Endothelial cell (in vitro differentiated cells): ENCODE data around the gene APBB2. TPM values are rescaled to one million over a fixed set of nuclear protein-coding genes. Genes with fewer than 3 reads are reported as not detected.

ENCODE experiments used
- DNase-seq: peaks from one replicate; pipeline ENCODE4 v3.0.0; 2021; ENCODE audit warnings: low spot score
- H3K27ac Mint-ChIP-seq: one replicate; pipeline ENCODE4 v1.8.0; 2021; ENCODE audit warnings: mixed read lengths, inconsistent platforms; ENCODE audit not compliant: unreplicated experiment
- H3K27me3 Mint-ChIP-seq: one replicate; pipeline ENCODE4 v1.8.0; 2021; ENCODE audit warnings: mild to moderate bottlenecking, moderate library complexity, mixed read lengths, inconsistent platforms; ENCODE audit not compliant: unreplicated experiment
- H3K36me3 Mint-ChIP-seq: one replicate; pipeline ENCODE4 v1.8.0; 2021; ENCODE audit warnings: mild to moderate bottlenecking, low read depth, mixed read lengths, inconsistent platforms; ENCODE audit not compliant: unreplicated experiment
- H3K4me1 Mint-ChIP-seq: one replicate; pipeline ENCODE4 v1.8.0; 2021; ENCODE audit warnings: mild to moderate bottlenecking, mixed read lengths, inconsistent platforms; ENCODE audit not compliant: unreplicated experiment
- H3K4me3 Mint-ChIP-seq: one replicate; pipeline ENCODE4 v1.8.0; 2021; ENCODE audit warnings: mild to moderate bottlenecking, mixed read lengths, inconsistent platforms; ENCODE audit not compliant: unreplicated experiment
- H3K9me3 Mint-ChIP-seq: one replicate; pipeline ENCODE4 v1.8.0; 2021; ENCODE audit warnings: mixed read lengths, inconsistent platforms; ENCODE audit not compliant: unreplicated experiment
- CTCF ChIP-seq: fragments of 200-600 bp; sonication (generic); IDR thresholded peaks from one replicate; pipeline ENCODE4 v1.5.0; 2021; ENCODE audit warnings: antibody characterized with exemption; ENCODE audit not compliant: unreplicated experiment
- total RNA-seq: library from RNA; stranded (reverse); fragmentation: NEBNext Ultra II Directional; extraction: Animal tissue kit (Norgen Biotek cat#: 25700); gene quantifications from one replicate; pipeline ENCODE4 v1.2.1, GENCODE V29; 2021; ENCODE audit not compliant: unreplicated experiment

The APBB2 gene
- total RNA-seq, 1 donor from 2014 or later: 103 TPM

- H3K27me3 Mint-ChIP-seq: no peaks in the 10 kb centered on the region
- H3K9me3 Mint-ChIP-seq: no peaks in the 10 kb centered on the region
- no peak for DNase-seq
Measured at GRCh38 chr4:40788331-40788730, 426.0 kb downstream of the APBB2 start.

GRCh38 chr4:40785727-40786126 is 428.6 kb downstream of the APBB2 start:
- no peak overlapping the region for H3K4me3 Mint-ChIP-seq
- no peaks in the 10 kb centered on the region for H3K9me3 Mint-ChIP-seq
- no peaks in the 10 kb centered on the region for H3K36me3 Mint-ChIP-seq
- H3K27me3 Mint-ChIP-seq: no peaks in the 10 kb centered on the region
- DNase-seq: no peak
- H3K27ac Mint-ChIP-seq: no peak overlapping the region
- H3K4me1 Mint-ChIP-seq: peaks cover 9% of the 10 kb centered on the region
- no peak for TF ChIP-seq CTCF

More at GRCh38 chr4:40788331-40788730, 426.0 kb downstream of the APBB2 start:
- Mint-ChIP-seq H3K4me1 (peaks cover 9% of the 10 kb centered on the region), H3K36me3 (no peaks in the 10 kb centered on the region), H3K27ac (no peak overlapping the region), H3K4me3 (no peak overlapping the region)
- no peak for TF ChIP-seq CTCF

- no peaks in the 10 kb centered on the region for H3K9me3 Mint-ChIP-seq
- no peak for TF ChIP-seq CTCF
- no peaks in the 10 kb centered on the region for H3K27me3 Mint-ChIP-seq
- no peak for DNase-seq
- no peaks in the 10 kb centered on the region for H3K4me1 Mint-ChIP-seq
- no peak overlapping the region for H3K4me3 Mint-ChIP-seq
- no peaks in the 10 kb centered on the region for H3K36me3 Mint-ChIP-seq
- H3K27ac Mint-ChIP-seq: no peak overlapping the region
Measured at GRCh38 chr4:40782876-40783275, 431.5 kb downstream of the APBB2 start.

- no peaks in the 10 kb centered on the region for H3K36me3 Mint-ChIP-seq
- H3K27ac Mint-ChIP-seq: no peak overlapping the region
- H3K4me3 Mint-ChIP-seq: no peak overlapping the region
- no peaks in the 10 kb centered on the region for H3K4me1 Mint-ChIP-seq
- TF ChIP-seq CTCF: no peak
- no peaks in the 10 kb centered on the region for H3K9me3 Mint-ChIP-seq
- no peak for DNase-seq
- no peaks in the 10 kb centered on the region for H3K27me3 Mint-ChIP-seq
Measured at GRCh38 chr4:40778090-40778489, 436.3 kb downstream of the APBB2 start.

- H3K36me3 Mint-ChIP-seq: peaks cover 5% of the 10 kb centered on the region
- no peak overlapping the region for H3K27ac Mint-ChIP-seq
Measured at GRCh38 chr4:40769266-40769665, 445.1 kb downstream of the APBB2 start.

More at GRCh38 chr4:40769266-40769665, 445.1 kb downstream of the APBB2 start:
- no peaks in the 10 kb centered on the region for H3K9me3 Mint-ChIP-seq
- no peak overlapping the region for H3K4me3 Mint-ChIP-seq
- H3K27me3 Mint-ChIP-seq: no peaks in the 10 kb centered on the region
- TF ChIP-seq CTCF: no peak
- no peak for DNase-seq
- no peaks in the 10 kb centered on the region for H3K4me1 Mint-ChIP-seq
